Middle frontal gyrus (tissue), 1 donor: Measurements from ENCODE around the gene NEUROD6.
A peak's percentile ranks its signal among the peaks of the same experiment; 100 is the strongest.

Experiments
- DNase-seq: peaks from one replicate; pipeline ENCODE4 v3.0.0-alpha.2; 2015; ENCODE audit warnings: low spot score; ENCODE audit errors: extremely low spot score

The NEUROD6 gene

GRCh38 chr7:31340603-31341002, at the start of gene NEUROD6:
NEUROD6 (minus strand) TSS chr7:31340726; CDS start chr7:31339268, 1,458 bp downstream.
- no peak for DNase-seq

GRCh38 chr7:31384466-31384865, 43.9 kb upstream of the NEUROD6 start:
- no peak for DNase-seq

- DNase-seq = no peak
These were observed 42.2 kb upstream of the NEUROD6 start for GRCh38 chr7:31382722-31383121.

- DNase-seq = peak; percentile 43
These were observed 33.1 kb upstream of the NEUROD6 start for GRCh38 chr7:31373337-31374289.

- DNase-seq = peak; percentile 24
These were observed 31.9 kb upstream of the NEUROD6 start for GRCh38 chr7:31372231-31372959.

- no peak for DNase-seq
These were observed 31.1 kb upstream of the NEUROD6 start for GRCh38 chr7:31371621-31372020.

- peak; percentile 28 for DNase-seq
These were observed 30.1 kb upstream of the NEUROD6 start for GRCh38 chr7:31370609-31371008.

- no peak for DNase-seq
These were observed 28.1 kb upstream of the NEUROD6 start for GRCh38 chr7:31368620-31369019.

GRCh38 chr7:31363496-31363895, 23.0 kb upstream of the NEUROD6 start:
- no peak for DNase-seq

- no peak for DNase-seq
These were observed 22.5 kb upstream of the NEUROD6 start for GRCh38 chr7:31363051-31363450.

GRCh38 chr7:31362401-31362800, 21.9 kb upstream of the NEUROD6 start:
- no peak for DNase-seq

- DNase-seq = no peak
These were observed 17.9 kb upstream of the NEUROD6 start for GRCh38 chr7:31358467-31358866.

- no peak for DNase-seq
These were observed 4.9 kb upstream of the NEUROD6 start for GRCh38 chr7:31345421-31345820.

- DNase-seq = no peak
These were observed 3.2 kb upstream of the NEUROD6 start for GRCh38 chr7:31343516-31344305.

- DNase-seq = no peak
These were observed 615 bp upstream of the NEUROD6 start for GRCh38 chr7:31341141-31341540.

- DNase-seq = no peak
These were observed 475 bp downstream of the NEUROD6 start for GRCh38 chr7:31340051-31340450.

GRCh38 chr7:31338706-31339105, 1.8 kb downstream of the NEUROD6 start:
- DNase-seq = no peak

GRCh38 chr7:31337002-31337565, 3.4 kb downstream of the NEUROD6 start:
- no peak for DNase-seq

- DNase-seq = no peak
These were observed 4.1 kb downstream of the NEUROD6 start for GRCh38 chr7:31336202-31337001.

GRCh38 chr7:31335884-31336201, 4.7 kb downstream of the NEUROD6 start:
- no peak for DNase-seq
